ENCODE results near the gene CELSR3. TPM values are rescaled to one million over a fixed set of nuclear protein-coding genes. Genes with fewer than 3 reads are reported as not detected.

The CELSR3 gene
- polyA plus RNA-seq, 2 of the 4 experiments (the other 2 are of a cell fraction) = 2.2 to 4.8 TPM

- TF ChIP-seq PHF8 (IDR thresholded peaks at IDR 0.05; ENCODE audit: borderline replicate concordance, low read depth) (no peak), EP300 (IDR thresholded peaks at IDR 0.05) (no peak), KDM1A (IDR thresholded peaks at IDR 0.05; ENCODE audit: low read depth) (no peak), HOXB13 (CRISPR knock-in tag; IDR thresholded peaks at IDR 0.05; ENCODE audit: low read depth) (no peak), CBX8 (IDR thresholded peaks at IDR 0.05) (no peak), JUNB (IDR thresholded peaks at IDR 0.05) (no peak), ZFP36 (IDR thresholded peaks at IDR 0.05; ENCODE audit: borderline replicate concordance, partially characterized antibody) (no peak)
- DNase-seq (ENCODE audit: low read depth in 1 of 2, low spot score in 1 of 2) (no peak), FAIRE-seq (no peak), ATAC-seq (no peak)
- POLR2A ChIA-PET = no interaction called here
- CTCF ChIA-PET = interaction anchor here (0.6 kb wide), 1 partner anchor 20 kb away, joined by 3 read pairs; no protein-coding TSS in a partner anchor
- Histone ChIP-seq H3K27ac (no peak overlapping the region), H3K4me1 (peaks cover 2% of the 10 kb centered on the region; the same call in 2 of the 3 replicates), H3K4me2 (no peak overlapping the region), H3K9me3 (no peaks in the 10 kb centered on the region), H3K4me3 (no peak overlapping the region)
- WGBS (ENCODE audit: missing lambda C conversion rate) = 100% methylated on average over 1 of the region's 3 CpGs
Measured at GRCh38 chr3:48641396-48641795, 21.3 kb downstream of the CELSR3 start.

DNA sequence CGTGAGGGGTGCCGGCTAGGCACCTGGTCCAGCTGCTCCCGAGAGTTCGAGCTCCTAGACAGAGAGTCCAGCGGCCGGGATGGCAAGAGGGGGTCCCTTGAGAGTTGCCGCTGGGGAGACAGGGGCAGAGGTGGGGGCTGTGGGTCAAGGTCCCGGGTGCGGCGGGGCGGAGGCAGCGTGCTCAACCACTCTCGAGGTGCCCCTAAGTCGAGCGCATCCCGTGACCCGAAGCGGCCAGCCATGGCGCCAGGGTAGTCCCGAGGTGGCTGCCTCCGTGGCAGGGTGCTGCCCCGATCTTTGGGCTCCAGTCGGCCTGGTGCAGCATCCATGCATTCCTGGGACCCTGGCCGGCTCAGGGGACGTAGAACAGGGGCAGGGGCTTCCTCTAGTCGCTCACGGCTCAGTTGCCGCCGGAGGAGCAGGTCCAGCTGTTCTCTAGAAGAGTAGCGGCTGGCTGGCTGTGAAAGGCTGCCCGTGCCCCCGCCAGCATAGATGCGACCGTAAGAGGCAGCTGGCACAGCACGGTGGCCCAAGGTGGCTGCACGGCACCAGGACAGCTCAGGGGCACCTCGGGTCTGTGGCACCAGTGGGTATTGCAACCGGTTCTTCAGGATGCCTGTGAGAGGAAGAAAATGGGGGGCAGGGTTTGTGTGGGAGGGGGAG is 22.6 kb downstream of the CELSR3 start:
- ATAC-seq (no peak), DNase-seq (ENCODE audit: low read depth in 1 of 2, low spot score in 1 of 2) (no peak), FAIRE-seq (no peak)
- ChIA-PET POLR2A (no interaction called here), CTCF (interaction anchor here (0.7 kb wide), 1 partner anchor 16 kb away, joined by 3 read pairs; no protein-coding TSS in a partner anchor)
- H3K27ac ChIP-seq = no peak overlapping the region
- no peaks in the 10 kb centered on the region for H3K9me3 ChIP-seq
- 100% methylated on average over 2 of the region's 38 CpGs for WGBS (ENCODE audit: missing lambda C conversion rate)
- H3K4me2 ChIP-seq = no peak overlapping the region
- H3K4me1 ChIP-seq = peaks cover 9% of the 10 kb centered on the region
- no peak overlapping the region for H3K4me3 ChIP-seq
- TF ChIP-seq RFX5 (IDR thresholded peaks at IDR 0.05) = no peak
- no peak for TF ChIP-seq ZSCAN20 (CRISPR knock-in tag; IDR thresholded peaks at IDR 0.05)
- TF ChIP-seq, protein P1, sequence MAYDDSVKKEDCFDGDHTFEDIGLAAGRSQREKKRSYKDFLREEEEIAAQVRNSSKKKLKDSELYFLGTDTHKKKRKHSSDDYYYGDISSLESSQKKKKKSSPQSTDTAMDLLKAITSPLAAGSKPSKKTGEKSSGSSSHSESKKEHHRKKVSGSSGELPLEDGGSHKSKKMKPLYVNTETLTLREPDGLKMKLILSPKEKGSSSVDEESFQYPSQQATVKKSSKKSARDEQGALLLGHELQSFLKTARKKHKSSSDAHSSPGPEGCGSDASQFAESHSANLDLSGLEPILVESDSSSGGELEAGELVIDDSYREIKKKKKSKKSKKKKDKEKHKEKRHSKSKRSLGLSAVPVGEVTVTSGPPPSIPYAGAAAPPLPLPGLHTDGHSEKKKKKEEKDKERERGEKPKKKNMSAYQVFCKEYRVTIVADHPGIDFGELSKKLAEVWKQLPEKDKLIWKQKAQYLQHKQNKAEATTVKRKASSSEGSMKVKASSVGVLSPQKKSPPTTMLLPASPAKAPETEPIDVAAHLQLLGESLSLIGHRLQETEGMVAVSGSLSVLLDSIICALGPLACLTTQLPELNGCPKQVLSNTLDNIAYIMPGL (CRISPR knock-in tag; IDR thresholded peaks at IDR 0.05; ENCODE audit: borderline replicate concordance) = no peak
- TF ChIP-seq KDM5A (IDR thresholded peaks at IDR 0.05) = no peak
- TF ChIP-seq CEBPB (IDR thresholded peaks at IDR 0.05) = no peak
- TF ChIP-seq ZNF302 (CRISPR knock-in tag; IDR thresholded peaks at IDR 0.05) = no peak
- no peak for TF ChIP-seq ZFP36 (IDR thresholded peaks at IDR 0.05; ENCODE audit: borderline replicate concordance, partially characterized antibody)
- TF ChIP-seq RARB (CRISPR knock-in tag; IDR thresholded peaks at IDR 0.05) = no peak
- TF ChIP-seq MAFK (IDR thresholded peaks at IDR 0.05; ENCODE audit: partially characterized antibody) = no peak
- TF ChIP-seq CHD2 (IDR thresholded peaks at IDR 0.05; ENCODE audit: low read length, partially characterized antibody) = no peak
- TF ChIP-seq, protein P2, sequence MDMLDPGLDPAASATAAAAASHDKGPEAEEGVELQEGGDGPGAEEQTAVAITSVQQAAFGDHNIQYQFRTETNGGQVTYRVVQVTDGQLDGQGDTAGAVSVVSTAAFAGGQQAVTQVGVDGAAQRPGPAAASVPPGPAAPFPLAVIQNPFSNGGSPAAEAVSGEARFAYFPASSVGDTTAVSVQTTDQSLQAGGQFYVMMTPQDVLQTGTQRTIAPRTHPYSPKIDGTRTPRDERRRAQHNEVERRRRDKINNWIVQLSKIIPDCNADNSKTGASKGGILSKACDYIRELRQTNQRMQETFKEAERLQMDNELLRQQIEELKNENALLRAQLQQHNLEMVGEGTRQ (IDR thresholded peaks at IDR 0.05) = no peak
- no peak for TF ChIP-seq PHF8 (IDR thresholded peaks at IDR 0.05; ENCODE audit: borderline replicate concordance, low read depth)
- TF ChIP-seq MAX (IDR thresholded peaks at IDR 0.05) = no peak
- no peak for TF ChIP-seq HOXA7 (CRISPR knock-in tag; IDR thresholded peaks at IDR 0.05)
- TF ChIP-seq, protein P3, sequence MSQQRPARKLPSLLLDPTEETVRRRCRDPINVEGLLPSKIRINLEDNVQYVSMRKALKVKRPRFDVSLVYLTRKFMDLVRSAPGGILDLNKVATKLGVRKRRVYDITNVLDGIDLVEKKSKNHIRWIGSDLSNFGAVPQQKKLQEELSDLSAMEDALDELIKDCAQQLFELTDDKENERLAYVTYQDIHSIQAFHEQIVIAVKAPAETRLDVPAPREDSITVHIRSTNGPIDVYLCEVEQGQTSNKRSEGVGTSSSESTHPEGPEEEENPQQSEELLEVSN (IDR thresholded peaks at IDR 0.05; ENCODE audit: borderline replicate concordance, low read depth) = no peak

GRCh38 chr3:48637305-48637704 is 25.4 kb downstream of the CELSR3 start:
- WGBS (ENCODE audit: missing lambda C conversion rate) = 50% methylated on average over 6 of the region's 6 CpGs
- FAIRE-seq (no peak), ATAC-seq (no peak), DNase-seq (ENCODE audit: low read depth in 1 of 2, low spot score in 1 of 2) (no peak)
- H3K4me3 ChIP-seq = no peak overlapping the region
- POLR2A ChIA-PET = no interaction called here
- no peak for TF ChIP-seq ATOH8 (CRISPR knock-in tag; IDR thresholded peaks at IDR 0.05; ENCODE audit: low read depth)
- no peak for TF ChIP-seq ZFP36 (IDR thresholded peaks at IDR 0.05; ENCODE audit: borderline replicate concordance, partially characterized antibody)
- TF ChIP-seq TP53 (CRISPR knock-in tag; IDR thresholded peaks at IDR 0.05) = no peak
- TF ChIP-seq MAFK (IDR thresholded peaks at IDR 0.05; ENCODE audit: partially characterized antibody) = no peak
- TF ChIP-seq, protein P4, sequence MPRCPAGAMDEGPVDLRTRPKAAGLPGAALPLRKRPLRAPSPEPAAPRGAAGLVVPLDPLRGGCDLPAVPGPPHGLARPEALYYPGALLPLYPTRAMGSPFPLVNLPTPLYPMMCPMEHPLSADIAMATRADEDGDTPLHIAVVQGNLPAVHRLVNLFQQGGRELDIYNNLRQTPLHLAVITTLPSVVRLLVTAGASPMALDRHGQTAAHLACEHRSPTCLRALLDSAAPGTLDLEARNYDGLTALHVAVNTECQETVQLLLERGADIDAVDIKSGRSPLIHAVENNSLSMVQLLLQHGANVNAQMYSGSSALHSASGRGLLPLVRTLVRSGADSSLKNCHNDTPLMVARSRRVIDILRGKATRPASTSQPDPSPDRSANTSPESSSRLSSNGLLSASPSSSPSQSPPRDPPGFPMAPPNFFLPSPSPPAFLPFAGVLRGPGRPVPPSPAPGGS (IDR thresholded peaks at IDR 0.05) = no peak
- no peak for TF ChIP-seq GATA3 (IDR thresholded peaks at IDR 0.05; ENCODE audit: borderline replicate concordance)
- TF ChIP-seq CBX2 (IDR thresholded peaks at IDR 0.05; ENCODE audit: borderline replicate concordance, low read depth) = no peak
- TF ChIP-seq RNF2 (IDR thresholded peaks at IDR 0.05; ENCODE audit: borderline replicate concordance, low read depth) = no peak
- TF ChIP-seq HOXB5 (CRISPR knock-in tag; IDR thresholded peaks at IDR 0.05) = no peak
- no peak for TF ChIP-seq EP300 (IDR thresholded peaks at IDR 0.05)
- no peak for TF ChIP-seq MYC (IDR thresholded peaks at IDR 0.05; ENCODE audit: borderline replicate concordance, low read length)
- H3K27ac ChIP-seq = no peak overlapping the region
- H3K4me1 ChIP-seq = peaks cover 16% of the 10 kb centered on the region
- no peaks in the 10 kb centered on the region for H3K9me3 ChIP-seq
- CTCF ChIA-PET = interaction anchor here (2.6 kb wide), 1 partner anchor 25 kb away, joined by 10 read pairs; no protein-coding TSS in a partner anchor
- H3K4me2 ChIP-seq = no peak overlapping the region

Measured in A549 (cell line).